Chondrocyte (in vitro differentiated cells): Measurements from ENCODE around the gene NFE2L2. TPM values are rescaled to one million over a fixed set of nuclear protein-coding genes. Genes with fewer than 3 reads are reported as not detected.
"Not testable (repeated sequence)": the region's sequence is repeated elsewhere in the genome, so short reads cannot be mapped to it uniquely, and the experiment has no call there.

ENCODE experiments used
- DNase-seq: peaks from one replicate; pipeline ENCODE4 v3.0.0; 2021; ENCODE audit warnings: mixed read lengths, low spot score
- H3K27ac Mint-ChIP-seq: one replicate; pipeline ENCODE4 v1.8.0; 2021; ENCODE audit warnings: mild to moderate bottlenecking, moderate library complexity, mixed read lengths; ENCODE audit not compliant: unreplicated experiment
- H3K27me3 Mint-ChIP-seq: 2 replicates; pipeline ENCODE4 v1.8.0; 2021; ENCODE audit warnings: low read depth, mixed read lengths
- H3K36me3 Mint-ChIP-seq: 2 replicates; pipeline ENCODE4 v1.8.0; 2021; ENCODE audit warnings: low read depth, mixed read lengths
- H3K4me1 Mint-ChIP-seq: 2 replicates; pipeline ENCODE4 v1.8.0; 2021; ENCODE audit warnings: low read depth, mild to moderate bottlenecking, mixed read lengths
- H3K4me3 Mint-ChIP-seq: one replicate; pipeline ENCODE4 v1.8.0; 2021; ENCODE audit warnings: mild to moderate bottlenecking, moderate library complexity, mixed read lengths; ENCODE audit not compliant: unreplicated experiment
- H3K9me3 Mint-ChIP-seq: 2 replicates; pipeline ENCODE4 v1.8.0; 2021; ENCODE audit warnings: low read depth, mixed read lengths
- total RNA-seq: library from RNA; stranded (reverse); gene quantifications from 3 replicates; pipeline ENCODE4 v1.2.1, GENCODE V29; 2021
- TF ChIP-seq, protein P1 (sequence below): fragments of 200-600 bp; sonication (generic); IDR thresholded peaks from 2 replicates; pipeline ENCODE4 v1.5.0; 2021; ENCODE audit warnings: antibody characterized with exemption, mild to moderate bottlenecking, moderate library complexity

NFE2L2 gene
- total RNA-seq, 1 donor from 2014 or later: 86.8 TPM

GRCh38 chr2:177251165-177251542, 13.4 kb downstream of the NFE2L2 start:
- H3K4me1 Mint-ChIP-seq: peaks cover 79% of the 10 kb centered on the region

DNA sequence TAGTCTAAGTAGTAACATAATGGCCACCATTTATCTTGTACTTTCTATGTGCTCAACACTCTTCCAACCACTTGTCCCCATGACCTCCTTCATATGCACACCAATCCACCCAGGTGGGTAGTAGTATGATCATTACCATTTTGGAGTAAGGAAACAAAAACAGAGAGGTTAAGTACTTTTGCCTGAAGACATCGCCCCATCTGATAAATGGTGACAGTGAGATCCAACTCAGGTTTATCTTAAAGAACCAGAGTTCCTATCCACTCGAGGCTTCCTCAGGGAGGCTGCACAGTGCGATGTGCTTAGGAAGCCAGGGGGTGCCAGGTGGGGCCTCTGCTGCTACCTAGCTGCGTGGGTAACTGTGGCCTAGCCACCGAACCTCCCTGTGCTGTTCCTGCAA, 14.1 kb downstream of the NFE2L2 start:
- peak overlapping the region; percentile 32 for H3K27ac Mint-ChIP-seq
- DNase-seq: no peak
- TF ChIP-seq, protein P1, sequence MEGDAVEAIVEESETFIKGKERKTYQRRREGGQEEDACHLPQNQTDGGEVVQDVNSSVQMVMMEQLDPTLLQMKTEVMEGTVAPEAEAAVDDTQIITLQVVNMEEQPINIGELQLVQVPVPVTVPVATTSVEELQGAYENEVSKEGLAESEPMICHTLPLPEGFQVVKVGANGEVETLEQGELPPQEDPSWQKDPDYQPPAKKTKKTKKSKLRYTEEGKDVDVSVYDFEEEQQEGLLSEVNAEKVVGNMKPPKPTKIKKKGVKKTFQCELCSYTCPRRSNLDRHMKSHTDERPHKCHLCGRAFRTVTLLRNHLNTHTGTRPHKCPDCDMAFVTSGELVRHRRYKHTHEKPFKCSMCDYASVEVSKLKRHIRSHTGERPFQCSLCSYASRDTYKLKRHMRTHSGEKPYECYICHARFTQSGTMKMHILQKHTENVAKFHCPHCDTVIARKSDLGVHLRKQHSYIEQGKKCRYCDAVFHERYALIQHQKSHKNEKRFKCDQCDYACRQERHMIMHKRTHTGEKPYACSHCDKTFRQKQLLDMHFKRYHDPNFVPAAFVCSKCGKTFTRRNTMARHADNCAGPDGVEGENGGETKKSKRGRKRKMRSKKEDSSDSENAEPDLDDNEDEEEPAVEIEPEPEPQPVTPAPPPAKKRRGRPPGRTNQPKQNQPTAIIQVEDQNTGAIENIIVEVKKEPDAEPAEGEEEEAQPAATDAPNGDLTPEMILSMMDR: no peak
- H3K9me3 Mint-ChIP-seq: no peaks in the 10 kb centered on the region
- H3K4me3 Mint-ChIP-seq: no peak overlapping the region
- H3K4me1 Mint-ChIP-seq: peaks cover 80% of the 10 kb centered on the region
- no peaks in the 10 kb centered on the region for H3K27me3 Mint-ChIP-seq
- peaks cover 5% of the 10 kb centered on the region for H3K36me3 Mint-ChIP-seq

More at GRCh38 chr2:177251165-177251542, 13.4 kb downstream of the NFE2L2 start:
- no peak for DNase-seq
- H3K36me3 Mint-ChIP-seq: peaks cover 5% of the 10 kb centered on the region
- peak overlapping the region; percentile 33 for H3K4me3 Mint-ChIP-seq
- H3K27me3 Mint-ChIP-seq: no peaks in the 10 kb centered on the region
- H3K9me3 Mint-ChIP-seq: no peaks in the 10 kb centered on the region
- peak overlapping the region; percentile 91 for H3K27ac Mint-ChIP-seq
- TF ChIP-seq, protein P1: no peak

GRCh38 chr2:177249038-177249437, 15.5 kb downstream of the NFE2L2 start:
- Mint-ChIP-seq H3K36me3 (peaks cover 5% of the 10 kb centered on the region), H3K4me1 (peaks cover 80% of the 10 kb centered on the region), H3K27me3 (no peaks in the 10 kb centered on the region), H3K27ac (no peak overlapping the region), H3K9me3 (no peaks in the 10 kb centered on the region), H3K4me3 (no peak overlapping the region)
- TF ChIP-seq, protein P1: no peak
- DNase-seq: no peak

DNA sequence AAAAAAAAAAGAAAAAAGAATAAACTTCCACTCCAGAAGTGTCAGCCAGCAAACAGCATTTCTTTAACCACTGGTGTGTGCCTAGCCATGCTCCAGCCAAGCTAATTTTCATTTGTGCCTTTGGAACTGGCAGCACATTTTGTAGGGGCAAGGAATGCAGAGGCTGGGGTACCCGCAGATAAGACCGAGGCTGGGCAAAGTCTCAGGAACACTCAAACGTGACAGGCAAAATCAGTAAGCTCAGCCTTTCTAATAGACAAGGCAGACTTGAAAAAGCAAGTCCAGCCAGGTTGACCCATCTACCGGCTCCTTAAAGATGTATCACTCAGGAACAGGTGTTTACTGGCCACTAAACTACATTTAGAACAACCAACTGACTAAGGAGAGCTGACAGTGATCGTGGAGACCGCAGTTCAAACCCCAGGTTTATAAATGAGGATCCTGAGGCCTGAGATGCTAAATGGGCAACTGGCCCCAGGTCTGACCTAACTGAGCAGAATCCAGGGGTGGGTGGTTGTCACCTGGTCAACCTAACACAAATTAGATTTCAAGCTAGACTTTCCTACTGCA, 16.7 kb downstream of the NFE2L2 start:
- TF ChIP-seq, protein P1: no peak
- Mint-ChIP-seq H3K27ac (peak overlapping the region; percentile 45), H3K27me3 (no peaks in the 10 kb centered on the region), H3K4me1 (peaks cover 80% of the 10 kb centered on the region), H3K4me3 (no peak overlapping the region), H3K9me3 (no peaks in the 10 kb centered on the region), H3K36me3 (peaks cover 5% of the 10 kb centered on the region)
- DNase-seq: no peak

DNA sequence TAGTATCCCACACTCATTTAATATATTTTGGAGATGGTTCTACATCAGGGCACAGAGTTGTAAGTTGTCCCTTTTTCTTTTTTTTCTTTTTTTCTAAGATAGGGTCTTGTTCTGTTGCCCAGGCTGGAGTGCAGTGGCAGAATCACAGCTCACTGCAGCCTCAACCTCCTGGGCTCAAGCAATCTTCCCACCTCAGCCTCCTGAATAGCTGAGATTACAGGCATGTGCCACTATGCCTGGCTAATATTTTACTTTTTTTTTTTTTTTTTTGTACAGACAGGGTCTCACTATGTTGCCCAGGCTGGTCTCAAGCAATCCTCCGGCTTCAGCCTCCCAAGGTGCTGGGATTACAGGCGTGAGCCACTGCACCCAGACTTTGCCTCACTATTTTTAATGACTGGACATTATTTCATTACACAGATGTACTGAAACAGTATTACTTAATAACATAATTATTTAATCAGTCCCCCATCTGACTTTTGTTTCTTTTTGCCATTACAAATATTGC, 17.9 kb downstream of the NFE2L2 start:
- H3K4me1 Mint-ChIP-seq: peaks cover 80% of the 10 kb centered on the region
- not testable (repeated sequence) for H3K9me3 Mint-ChIP-seq

GRCh38 chr2:177246000-177246399, 18.5 kb downstream of the NFE2L2 start:
- Mint-ChIP-seq H3K4me1 (peaks cover 80% of the 10 kb centered on the region), H3K4me3 (no peak overlapping the region), H3K27me3 (no peaks in the 10 kb centered on the region), H3K36me3 (peaks cover 2% of the 10 kb centered on the region), H3K9me3 (no peaks in the 10 kb centered on the region), H3K27ac (peak overlapping the region; percentile 99)
- TF ChIP-seq, protein P1: no peak
- no peak for DNase-seq

More for the DNA sequence above, 17.9 kb downstream of the NFE2L2 start:
- H3K27me3 Mint-ChIP-seq, H3K4me3 Mint-ChIP-seq, H3K36me3 Mint-ChIP-seq, DNase-seq: not testable (repeated sequence)
- H3K27ac Mint-ChIP-seq: peak overlapping the region; percentile 99
